Progenitor cell of endocrine pancreas (in vitro differentiated cells): ENCODE data around the gene PYGO1. TPM values are rescaled to one million over a fixed set of nuclear protein-coding genes. Genes with fewer than 3 reads are reported as not detected.

Source experiments
- DNase-seq: peaks from one replicate; pipeline ENCODE4 v3.0.0; 2021; ENCODE audit warnings: low spot score; ENCODE audit not compliant: unreplicated experiment
- H3K27ac Mint-ChIP-seq: 2 replicates; pipeline ENCODE4 v1.8.0; 2021; ENCODE audit warnings: mild to moderate bottlenecking, moderate library complexity, mixed read lengths
- H3K27me3 Mint-ChIP-seq: 2 replicates; pipeline ENCODE4 v1.8.0; 2021; ENCODE audit warnings: mixed read lengths
- H3K36me3 Mint-ChIP-seq: 2 replicates; pipeline ENCODE4 v1.8.0; 2022; ENCODE audit warnings: mixed read lengths; ENCODE audit not compliant: insufficient read depth
- H3K4me1 Mint-ChIP-seq: 2 replicates; pipeline ENCODE4 v1.8.0; 2021; ENCODE audit warnings: low read depth, mixed read lengths
- H3K4me3 Mint-ChIP-seq: 2 replicates; pipeline ENCODE4 v1.8.0; 2021; ENCODE audit warnings: low read depth, mild to moderate bottlenecking, moderate library complexity, mixed read lengths
- H3K9me3 Mint-ChIP-seq: 2 replicates; pipeline ENCODE4 v1.8.0; 2021; ENCODE audit warnings: low read depth, mixed read lengths
- total RNA-seq: library from RNA; stranded (reverse); gene quantifications from 2 replicates; pipeline ENCODE4 v1.2.1, GENCODE V29; 2021
- TF ChIP-seq, protein P1 (sequence below): fragments of 200-600 bp; sonication (generic); IDR thresholded peaks from one replicate; pipeline ENCODE4 v1.5.0; 2021; ENCODE audit warnings: antibody characterized with exemption, mild to moderate bottlenecking; ENCODE audit not compliant: unreplicated experiment

PYGO1 gene
- total RNA-seq, 1 donor from 2014 or later, result 19.9 TPM

DNA sequence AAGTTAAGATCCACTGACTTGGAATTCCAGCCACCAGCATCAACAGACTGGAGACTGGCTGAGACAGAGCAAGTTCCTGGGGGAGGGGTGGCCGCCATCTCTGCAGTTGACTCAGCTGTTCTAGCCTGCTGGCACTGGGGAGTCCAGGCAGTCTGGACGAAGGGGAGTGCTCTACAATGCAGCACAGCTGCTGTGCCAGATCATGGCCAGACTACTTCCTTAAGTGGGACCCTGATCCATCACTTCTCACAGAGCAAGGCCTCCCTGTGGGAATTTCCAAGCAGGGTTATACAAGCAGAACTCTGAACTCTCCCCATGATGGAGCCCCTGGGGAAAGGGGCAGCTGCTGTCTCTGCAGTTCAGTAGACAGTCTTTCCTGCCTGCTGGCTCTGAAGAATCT lies 35.2 kb downstream of the PYGO1 start:
- Mint-ChIP-seq H3K27me3 (no peaks in the 10 kb centered on the region), H3K4me3 (no peak overlapping the region), H3K4me1 (no peaks in the 10 kb centered on the region), H3K27ac (no peak overlapping the region), H3K36me3 (peaks cover 24% of the 10 kb centered on the region), H3K9me3 (peaks cover 31% of the 10 kb centered on the region)
- no peak for DNase-seq
- TF ChIP-seq, protein P1, sequence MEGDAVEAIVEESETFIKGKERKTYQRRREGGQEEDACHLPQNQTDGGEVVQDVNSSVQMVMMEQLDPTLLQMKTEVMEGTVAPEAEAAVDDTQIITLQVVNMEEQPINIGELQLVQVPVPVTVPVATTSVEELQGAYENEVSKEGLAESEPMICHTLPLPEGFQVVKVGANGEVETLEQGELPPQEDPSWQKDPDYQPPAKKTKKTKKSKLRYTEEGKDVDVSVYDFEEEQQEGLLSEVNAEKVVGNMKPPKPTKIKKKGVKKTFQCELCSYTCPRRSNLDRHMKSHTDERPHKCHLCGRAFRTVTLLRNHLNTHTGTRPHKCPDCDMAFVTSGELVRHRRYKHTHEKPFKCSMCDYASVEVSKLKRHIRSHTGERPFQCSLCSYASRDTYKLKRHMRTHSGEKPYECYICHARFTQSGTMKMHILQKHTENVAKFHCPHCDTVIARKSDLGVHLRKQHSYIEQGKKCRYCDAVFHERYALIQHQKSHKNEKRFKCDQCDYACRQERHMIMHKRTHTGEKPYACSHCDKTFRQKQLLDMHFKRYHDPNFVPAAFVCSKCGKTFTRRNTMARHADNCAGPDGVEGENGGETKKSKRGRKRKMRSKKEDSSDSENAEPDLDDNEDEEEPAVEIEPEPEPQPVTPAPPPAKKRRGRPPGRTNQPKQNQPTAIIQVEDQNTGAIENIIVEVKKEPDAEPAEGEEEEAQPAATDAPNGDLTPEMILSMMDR, result no peak

DNA sequence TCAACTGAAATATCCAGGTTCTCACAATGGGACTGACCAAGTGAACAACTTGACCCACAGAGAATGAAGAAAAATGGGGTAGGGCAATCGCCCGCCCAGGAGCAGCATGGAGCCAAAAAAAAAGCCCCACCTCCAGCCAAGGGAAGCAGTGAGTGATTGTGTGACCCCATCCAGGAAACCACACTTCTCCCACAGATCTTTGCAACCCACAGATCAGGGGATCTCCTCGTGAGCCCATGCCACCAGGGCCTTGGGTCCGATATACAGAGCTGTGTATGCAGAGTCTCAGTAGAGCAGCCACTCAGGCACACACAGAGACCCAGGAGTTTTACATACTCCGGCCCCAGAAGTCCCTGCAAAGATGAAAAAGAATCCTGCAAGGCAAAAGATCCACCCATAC lies 35.7 kb downstream of the PYGO1 start:
- H3K4me3 Mint-ChIP-seq, result no peak overlapping the region
- H3K27me3 Mint-ChIP-seq, result no peaks in the 10 kb centered on the region
- TF ChIP-seq, protein P1, result no peak
- peaks cover 28% of the 10 kb centered on the region for H3K9me3 Mint-ChIP-seq
- no peak for DNase-seq
- no peak overlapping the region for H3K27ac Mint-ChIP-seq
- H3K36me3 Mint-ChIP-seq, result peaks cover 22% of the 10 kb centered on the region
- H3K4me1 Mint-ChIP-seq, result no peaks in the 10 kb centered on the region

DNA sequence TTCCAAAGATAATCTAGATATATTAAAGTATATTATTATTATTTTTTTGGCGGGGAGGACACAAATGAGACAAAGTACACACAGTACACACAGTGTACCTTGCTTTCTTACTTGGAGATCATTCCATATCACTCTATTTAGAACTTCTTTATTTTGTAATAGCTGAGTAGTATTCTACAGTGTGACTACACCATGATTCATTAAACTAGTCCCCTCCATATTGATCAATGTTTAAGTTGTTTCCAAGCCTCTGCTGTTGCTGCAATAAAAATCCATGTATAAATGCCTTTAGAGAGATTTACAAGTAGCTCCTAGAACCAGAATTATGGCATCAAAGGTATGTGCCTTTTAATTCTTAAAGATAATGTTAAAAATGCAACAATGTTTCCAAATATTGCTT lies 38.8 kb downstream of the PYGO1 start:
- DNase-seq, result no peak
- Mint-ChIP-seq H3K4me1 (no peaks in the 10 kb centered on the region), H3K4me3 (no peak overlapping the region), H3K36me3 (peaks cover 8% of the 10 kb centered on the region), H3K9me3 (peaks cover under 1% of the 10 kb centered on the region), H3K27ac (no peak overlapping the region), H3K27me3 (no peaks in the 10 kb centered on the region)
- TF ChIP-seq, protein P1, result no peak

DNA sequence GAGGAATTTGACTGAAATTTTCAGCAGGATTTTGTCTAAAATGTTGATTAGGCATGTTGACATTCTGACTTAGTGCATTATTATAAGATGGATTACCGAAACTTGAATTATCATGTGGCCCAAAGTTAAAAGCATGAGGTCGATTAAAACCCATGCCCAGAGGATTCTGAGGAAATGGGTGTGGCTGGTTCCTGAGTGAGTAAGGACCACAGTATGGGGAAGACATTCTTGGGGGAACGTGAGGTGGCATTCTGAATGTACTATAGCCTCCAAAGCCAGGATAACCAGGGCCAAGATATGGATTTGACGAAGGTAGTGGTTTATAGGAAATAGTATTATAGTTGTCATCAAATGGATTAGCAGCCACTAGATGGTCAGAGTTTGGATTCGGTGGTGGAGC lies 41.4 kb downstream of the PYGO1 start:
- Mint-ChIP-seq H3K9me3 (no peaks in the 10 kb centered on the region), H3K4me1 (no peaks in the 10 kb centered on the region), H3K36me3 (peaks cover 8% of the 10 kb centered on the region), H3K27me3 (no peaks in the 10 kb centered on the region), H3K27ac (peak overlapping the region; percentile 10), H3K4me3 (no peak overlapping the region)
- DNase-seq, result no peak
- TF ChIP-seq, protein P1, result no peak

DNA sequence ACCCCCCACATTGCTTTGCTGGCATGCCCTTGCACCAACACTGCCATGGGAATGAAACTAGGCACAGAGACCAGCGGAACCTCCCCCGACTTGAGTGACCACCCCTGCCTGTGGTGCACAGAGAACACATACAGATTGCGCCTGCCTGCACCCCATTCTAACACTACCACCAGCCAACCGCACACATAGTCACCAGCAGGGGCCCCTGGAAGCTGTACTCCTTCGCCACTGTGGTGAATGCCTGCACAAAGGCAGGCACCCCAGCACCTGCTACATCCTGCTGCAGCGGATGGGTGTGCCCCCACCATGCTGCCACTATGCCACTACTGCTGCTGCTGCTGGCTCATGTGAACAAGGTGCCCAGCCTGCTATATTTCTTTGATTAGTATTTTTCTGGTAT lies 52.7 kb downstream of the PYGO1 start:
- TF ChIP-seq, protein P1, result no peak
- H3K27me3 Mint-ChIP-seq, result peaks cover 2% of the 10 kb centered on the region
- no peak overlapping the region for H3K27ac Mint-ChIP-seq
- H3K4me3 Mint-ChIP-seq, result no peak overlapping the region
- DNase-seq, result no peak
- no peaks in the 10 kb centered on the region for H3K4me1 Mint-ChIP-seq
- no peaks in the 10 kb centered on the region for H3K36me3 Mint-ChIP-seq
- H3K9me3 Mint-ChIP-seq, result no peaks in the 10 kb centered on the region
